IPS DF 4.7 (cell line): Measurements from ENCODE around the gene SNORC.

Experiments used
- DNase-seq: peaks from one replicate; pipeline ENCODE4 v3.0.0-alpha.2; 2013; ENCODE audit warnings: low spot score; ENCODE audit errors: extremely low read depth

Gene SNORC

DNA sequence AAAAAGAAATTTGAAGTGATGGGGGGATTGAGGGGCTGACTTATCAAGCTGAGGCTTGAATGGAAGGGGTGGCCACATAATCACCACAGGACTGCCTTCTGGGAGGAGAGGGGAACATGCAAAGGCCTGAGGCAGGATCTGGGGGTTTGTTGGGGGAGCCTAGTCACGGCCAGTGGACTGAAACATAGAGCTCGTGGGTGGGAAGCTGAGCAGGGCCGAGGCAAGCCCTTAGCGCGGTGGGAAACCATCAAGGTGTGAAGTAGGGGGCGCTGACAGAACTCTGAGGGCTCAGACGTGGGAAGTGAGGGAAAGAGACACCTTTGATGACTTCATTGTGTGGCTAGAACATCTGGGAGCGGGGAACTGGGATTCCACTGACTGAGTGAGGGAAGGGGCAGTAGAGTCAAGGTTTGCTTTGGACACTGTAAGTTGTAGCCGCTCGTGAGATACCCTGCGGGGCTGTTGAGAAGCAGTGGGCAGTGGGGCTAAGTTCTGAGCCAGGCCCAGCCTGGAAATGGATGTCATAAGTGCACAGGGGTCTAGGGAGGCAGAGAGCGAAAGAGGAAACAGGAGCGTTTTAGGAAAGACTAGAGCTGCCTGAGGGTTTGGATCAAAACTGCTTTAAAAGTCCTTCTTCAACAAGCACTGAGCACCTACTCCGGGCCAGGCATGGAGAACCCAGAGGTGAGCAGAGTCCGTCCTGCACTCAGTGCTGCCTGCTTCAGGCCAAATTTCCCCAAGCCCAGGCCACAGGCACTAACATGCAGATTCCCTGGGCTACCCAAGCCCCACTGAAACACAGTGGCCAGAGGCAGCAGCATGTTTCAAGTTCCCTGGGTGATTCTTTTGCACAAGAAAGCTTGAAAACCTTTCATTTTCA lies 686 bp upstream of the SNORC start:
- no peak for DNase-seq

DNA sequence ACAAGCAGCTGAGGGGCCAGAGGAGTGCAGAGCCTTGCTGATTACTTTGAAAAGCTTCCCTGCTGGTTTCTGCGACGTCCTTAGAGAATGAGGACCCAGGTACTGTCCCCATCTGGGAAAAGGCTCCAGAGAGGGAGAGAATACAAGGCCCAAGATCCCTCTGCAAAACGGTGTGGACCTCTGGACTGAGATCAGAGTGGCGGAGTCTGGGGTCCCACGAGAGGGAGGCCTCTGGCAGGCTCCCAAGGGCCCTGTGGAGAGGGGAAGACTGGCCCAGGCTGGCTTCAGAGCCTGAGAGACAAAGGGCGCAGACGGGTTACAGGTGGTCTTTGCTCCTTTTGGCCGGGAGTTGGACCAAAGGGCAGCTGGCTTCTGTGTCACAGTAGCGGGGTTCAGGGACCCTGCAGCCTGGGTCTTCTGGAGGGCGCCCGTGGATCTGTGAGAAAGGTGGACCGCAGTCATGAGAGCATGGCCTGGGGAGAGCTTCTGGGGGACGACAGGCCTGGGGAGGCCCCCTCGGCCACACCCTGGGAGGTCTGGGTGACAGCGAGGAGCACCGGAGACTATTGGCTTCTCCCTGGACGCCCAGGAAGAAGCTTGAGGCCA lies 805 bp downstream of the SNORC start:
- no peak for DNase-seq

DNA sequence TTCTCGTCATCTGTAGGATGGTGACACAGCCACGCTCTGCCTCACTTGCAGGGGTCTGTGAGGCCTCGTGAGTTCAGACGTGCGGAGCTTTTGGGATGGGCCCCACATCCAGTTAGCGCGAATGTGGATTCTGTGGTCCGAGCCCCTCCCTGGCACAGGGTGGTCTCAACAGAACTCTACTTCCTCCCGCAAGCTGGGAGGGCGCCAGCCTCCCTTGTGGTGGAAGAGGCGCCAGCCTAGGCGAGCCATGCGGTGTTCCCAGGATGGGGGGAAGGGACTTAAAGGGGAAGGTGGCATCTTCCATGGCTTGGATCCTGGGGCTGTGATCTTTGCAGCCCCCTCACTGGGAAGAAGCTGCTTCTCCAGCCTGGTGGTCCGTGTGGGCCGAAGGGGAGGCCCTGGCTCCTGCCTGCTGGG lies 1.4 kb downstream of the SNORC start:
- DNase-seq, result no peak

DNA sequence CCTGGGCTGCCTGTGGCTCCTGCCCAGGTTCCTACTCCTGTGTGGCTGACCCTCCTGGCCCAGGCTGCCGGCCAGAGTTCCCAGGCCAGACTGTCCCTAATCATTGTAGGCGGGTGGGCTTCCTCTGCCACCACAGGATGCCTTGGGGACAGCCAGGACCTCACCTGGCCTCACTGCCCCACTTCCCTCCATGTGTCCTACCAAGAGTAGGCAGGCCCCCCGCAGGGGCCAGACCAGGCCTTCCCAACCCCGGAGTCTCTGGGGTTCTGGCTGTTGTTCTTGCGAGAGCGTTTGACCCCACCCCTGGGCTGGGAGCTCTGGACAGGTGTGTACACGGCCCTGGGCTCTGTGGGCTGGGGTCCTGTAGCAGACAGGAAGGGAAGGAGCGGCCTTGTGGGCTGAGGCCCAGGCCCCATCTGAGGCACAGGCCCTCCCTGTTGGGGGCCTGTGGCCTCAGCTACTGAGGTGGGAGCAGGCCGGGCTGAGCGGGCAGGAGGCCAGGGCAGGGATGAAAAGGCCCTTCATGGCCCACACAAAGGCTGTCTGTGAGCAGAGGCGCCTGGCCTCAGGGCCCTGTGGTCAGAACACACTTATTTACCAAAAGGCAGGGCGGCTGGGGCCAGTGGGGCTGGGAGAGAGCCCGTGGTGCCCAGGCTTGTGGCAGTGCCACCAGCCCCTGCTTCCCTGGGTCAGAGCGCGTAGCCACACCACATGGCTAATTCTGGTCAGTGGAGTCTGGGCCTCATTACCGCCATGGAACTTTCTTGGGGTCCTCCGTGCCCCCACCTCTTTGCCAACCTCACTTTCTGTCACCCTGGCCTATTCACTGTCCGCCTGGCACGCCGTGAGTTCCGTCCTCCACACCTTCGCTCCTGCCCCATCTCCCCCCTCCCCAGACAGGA lies 2.0 kb downstream of the SNORC start:
- no peak for DNase-seq

DNA sequence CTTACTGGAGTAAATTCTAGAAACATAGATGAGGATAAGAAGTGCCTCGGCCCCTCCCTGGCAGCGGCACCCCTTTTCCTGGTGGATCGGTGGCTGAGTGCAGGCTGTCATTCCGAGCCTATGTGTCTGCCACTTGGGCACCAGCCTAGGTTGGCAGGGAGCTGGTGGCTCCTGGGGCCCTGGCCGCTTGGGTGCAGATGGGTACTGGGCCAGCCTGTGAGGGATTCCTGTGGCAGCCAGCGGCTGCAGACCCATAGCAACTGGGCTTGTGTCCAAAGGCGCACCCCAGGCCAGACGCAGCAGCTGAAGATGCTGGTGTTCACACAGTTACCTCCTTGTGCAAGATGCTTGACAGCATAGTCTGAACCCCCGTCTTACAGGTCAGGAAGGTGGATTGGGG lies 2.8 kb downstream of the SNORC start:
- no peak for DNase-seq

DNA sequence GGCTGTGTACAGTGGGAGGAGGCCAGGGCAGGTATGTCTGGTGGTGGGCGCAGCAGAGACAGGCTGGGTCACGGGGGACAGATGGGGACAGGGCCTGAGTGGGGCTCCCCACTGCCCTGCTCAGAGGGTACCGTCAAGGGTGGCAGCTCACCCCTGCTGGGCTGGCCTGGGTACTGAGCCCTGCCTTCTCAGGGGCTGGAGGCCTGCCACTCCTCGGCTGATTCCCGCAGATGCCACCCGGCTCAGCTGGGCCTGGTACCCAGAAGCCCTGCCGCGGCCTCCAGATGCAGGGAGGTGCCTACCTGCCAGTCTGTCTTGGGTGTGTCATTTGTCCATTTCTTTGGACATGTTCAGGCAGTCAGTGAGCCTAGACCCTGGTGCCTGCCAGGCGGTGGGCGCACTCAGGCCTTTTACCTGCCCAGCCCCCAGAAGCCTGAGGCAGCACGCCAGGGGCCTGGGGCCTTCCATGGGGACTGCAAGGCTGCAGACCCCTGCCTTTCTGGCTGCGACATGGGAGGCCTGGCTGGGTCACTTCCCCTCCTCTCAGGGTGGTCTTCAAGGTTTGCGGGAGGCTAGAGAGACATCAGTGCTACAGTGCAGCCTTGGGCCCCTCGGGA lies 3.3 kb downstream of the SNORC start:
- DNase-seq, result no peak

DNA sequence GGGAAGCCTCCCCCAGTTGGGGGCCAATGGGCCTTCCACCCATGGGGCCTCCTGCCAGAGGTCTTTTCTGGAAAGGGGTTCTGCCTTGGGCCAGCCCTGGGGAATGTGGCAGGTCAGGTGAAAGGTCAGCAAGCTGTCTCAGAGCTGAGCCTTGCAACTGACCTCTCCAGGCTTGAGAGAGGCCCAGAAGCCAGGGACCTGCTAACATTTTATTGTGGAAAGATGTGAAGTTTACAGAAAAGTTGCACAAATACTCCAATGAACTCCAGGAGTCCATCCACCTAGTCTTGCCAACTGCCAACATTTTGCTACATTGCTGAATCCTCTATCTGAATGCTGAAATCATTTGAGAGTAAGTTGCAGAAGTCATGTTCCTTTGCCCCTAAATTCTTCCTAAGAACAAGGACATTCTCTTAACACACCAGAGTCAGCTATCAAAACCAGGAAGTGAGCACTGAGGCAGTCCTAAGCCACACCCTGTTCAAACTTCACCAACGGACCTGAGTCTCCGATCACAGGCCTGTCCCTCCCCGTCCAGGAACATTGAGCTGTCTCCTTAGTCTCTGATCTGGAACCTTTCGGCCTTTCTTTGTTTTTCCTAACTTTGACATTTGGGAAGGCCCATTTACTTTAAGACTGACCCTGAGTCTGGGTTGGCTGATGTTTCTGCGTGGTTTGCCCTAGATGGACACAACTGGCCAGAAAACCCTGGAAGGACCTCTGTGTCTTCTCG lies 4.0 kb downstream of the SNORC start:
- no peak for DNase-seq

DNA sequence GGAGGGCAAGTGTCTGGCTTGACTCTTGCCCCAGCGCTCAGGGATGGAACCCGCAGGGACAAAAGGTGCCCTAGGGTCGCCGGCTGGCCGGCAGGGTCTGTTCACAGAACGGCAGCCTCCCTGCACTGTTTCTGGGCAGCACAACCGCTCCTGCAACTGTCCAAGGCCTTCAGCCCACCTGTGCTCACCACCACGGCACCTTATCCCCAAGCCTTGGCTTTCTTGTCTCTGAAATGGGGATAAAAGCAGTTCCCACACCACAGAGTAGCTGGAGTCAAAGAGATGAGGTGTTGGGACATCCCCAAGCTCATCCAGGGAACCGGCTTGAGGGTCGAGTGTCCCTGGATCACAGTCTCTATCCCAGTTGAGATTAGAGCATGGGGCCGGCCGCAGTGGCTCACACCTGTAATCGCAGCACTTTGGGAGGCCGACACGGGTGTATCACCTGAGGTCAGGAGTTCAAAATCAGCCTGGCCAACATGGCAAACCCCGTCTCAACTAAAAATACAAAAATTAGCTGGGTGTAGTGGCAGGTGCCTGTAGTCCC lies 4.7 kb downstream of the SNORC start:
- no peak for DNase-seq

DNA sequence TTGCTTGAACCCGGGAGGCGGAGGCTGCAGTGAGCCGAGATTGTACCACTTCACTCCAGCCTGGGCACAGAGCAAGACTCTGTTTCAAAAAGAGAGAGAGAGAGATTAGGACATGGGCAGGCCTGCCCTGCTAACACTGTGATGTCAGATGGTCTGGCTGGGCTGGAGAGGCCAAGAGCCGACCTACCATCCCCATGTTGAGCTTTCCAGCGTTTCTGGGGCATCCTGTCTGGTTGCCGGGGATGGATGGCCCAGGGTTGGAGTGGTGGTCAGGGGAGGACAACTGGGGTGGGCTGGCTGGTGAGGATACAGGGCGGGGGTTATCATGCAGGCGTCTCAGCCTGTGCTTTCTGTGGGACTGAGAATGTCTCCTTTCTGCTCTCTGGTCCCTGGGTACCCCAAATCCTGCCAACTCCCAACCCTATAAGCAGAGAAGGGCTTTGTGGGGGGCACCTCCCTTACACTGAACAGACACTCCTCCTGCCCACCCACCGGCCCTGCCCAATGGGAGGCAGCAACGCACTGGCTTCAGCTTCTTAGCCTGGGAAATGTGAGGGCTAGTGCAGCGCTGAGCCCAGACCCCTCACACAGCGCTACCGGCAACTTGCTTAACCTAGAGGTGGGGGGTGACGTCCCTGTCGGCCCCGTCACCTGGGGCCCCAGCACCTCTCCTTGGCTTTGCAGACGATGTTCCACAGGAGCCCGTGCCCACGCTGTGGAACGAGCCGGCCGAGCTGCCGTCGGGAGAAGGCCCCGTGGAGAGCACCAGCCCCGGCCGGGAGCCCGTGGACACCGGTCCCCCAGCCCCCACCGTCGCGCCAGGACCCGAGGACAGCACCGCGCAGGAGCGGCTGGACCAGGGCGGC lies 5.4 kb downstream of the SNORC start:
- no peak for DNase-seq

DNA sequence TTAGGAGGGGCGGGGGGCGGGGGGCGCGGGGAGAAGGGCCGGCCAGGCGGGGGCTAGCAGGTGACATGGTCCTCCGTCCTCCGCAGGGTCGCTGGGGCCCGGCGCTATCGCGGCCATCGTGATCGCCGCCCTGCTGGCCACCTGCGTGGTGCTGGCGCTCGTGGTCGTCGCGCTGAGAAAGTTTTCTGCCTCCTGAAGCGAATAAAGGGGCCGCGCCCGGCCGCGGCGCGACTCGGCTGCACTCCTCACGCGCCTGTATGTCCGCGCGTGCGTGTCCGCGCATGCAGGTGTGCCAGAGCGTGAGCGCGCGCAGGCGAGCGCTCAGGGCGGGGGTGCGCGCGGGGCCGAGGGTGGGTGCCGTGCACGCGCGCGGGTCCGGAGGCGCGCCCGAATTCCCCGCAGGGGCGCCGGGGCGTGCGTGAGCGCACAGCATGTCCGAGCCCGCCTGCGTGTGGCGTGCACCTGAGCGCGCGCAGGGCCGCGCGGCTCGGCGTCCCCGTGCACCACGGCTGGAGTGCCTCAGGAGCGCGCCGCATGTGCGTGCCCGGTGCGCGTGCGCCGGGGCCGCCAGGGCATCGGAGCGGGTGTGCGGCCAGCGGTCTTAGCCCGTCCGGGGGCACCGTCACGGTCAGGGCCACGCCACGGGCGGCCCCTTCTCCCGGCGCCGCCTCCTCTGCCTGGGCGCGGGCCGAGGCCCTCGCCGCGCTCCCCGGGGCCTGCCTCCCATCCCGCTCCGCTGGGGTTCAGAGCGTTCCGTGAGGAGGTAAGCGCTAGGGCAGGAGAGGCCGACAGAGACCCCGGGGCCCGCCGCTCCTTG lies 6.3 kb downstream of the SNORC start:
- no peak for DNase-seq

DNA sequence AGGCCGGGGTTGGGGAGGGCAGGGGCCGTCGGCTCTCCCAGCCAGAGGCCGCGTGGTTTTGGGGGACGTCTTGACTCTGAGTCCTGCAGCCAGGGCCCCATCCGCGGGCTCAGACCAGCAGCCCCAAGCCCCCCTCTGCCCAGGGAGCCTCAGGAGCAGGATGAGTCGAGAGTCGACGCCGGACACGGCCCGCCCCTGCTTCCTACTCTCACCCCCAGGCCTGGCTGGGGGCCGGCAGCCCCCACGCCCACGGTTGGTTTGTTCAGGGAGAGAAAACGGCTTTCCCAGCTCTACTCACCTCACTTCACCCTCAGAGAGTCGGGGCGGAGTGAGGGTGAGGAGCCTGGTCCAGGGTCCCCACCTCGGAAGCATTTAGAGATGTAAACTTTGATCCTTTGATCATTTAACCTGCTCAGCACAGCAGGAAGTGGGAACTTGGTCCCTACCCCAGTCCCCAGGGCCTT lies 6.9 kb downstream of the SNORC start:
- DNase-seq, result no peak

DNA sequence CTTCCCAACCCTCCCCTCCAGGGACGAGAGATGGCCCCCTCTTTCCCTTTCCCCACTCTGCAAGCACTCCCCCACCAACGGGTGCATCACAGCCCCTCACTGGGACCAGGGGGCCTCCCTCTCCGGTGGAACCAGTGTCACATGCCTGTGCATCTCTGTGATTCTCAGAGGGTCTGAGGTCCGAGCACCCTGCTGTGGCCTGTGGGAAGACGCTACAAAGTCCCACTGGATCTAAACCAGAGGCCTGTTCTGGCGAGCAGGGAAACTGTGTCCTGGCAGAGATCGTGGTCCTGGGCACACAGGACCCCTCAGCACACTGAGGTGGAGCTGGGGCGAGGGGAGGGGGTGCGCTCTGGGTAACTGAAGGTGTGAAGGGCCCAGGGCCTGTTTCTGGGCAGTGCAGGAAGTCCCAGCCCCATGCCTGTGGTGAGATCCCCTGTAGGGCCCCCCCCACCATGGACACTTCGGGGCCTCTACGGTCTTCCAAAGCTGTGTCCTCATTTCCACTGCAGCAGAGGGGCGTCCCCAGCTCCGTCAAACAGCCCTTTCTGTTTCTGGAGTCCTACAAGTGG lies 8.0 kb downstream of the SNORC start:
- no peak for DNase-seq

DNA sequence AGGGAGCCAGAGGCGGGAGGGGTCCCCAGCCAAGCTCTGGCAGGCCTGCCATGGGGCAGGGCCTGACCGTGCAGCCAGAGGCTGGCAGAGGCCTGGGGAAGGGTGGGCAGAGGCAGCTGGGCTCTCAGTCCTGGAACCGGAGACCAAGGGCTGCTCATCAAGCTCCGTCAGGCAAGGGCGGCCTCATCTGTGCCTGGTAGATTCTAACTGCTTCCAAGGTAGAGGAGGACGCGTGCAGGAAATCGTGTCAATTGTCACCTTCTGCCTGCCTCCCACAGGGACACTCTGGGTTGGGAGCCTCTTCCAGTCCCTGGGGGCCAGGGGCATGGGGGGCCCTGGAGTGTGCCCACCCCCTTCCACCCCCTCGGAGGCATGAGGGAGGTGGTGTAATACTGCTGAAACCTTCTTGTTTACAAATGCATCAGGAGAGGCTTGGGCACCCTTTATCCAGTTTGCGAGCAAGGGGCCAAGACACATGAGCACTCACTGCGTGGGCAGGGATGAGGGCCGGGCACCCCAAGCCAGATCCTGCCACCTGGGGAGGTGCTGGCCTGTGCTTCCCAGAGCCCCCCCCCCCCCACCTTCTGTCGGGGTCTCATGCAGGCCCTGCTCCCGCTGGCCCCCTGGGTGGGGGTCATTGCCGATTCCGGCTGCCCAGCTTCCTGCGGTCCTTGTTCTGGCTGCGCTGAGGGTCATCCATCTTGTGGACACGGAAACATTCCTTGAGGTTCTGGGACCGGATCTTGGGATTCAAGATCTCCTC lies 9.0 kb downstream of the SNORC start:
- DNase-seq, result no peak

DNA sequence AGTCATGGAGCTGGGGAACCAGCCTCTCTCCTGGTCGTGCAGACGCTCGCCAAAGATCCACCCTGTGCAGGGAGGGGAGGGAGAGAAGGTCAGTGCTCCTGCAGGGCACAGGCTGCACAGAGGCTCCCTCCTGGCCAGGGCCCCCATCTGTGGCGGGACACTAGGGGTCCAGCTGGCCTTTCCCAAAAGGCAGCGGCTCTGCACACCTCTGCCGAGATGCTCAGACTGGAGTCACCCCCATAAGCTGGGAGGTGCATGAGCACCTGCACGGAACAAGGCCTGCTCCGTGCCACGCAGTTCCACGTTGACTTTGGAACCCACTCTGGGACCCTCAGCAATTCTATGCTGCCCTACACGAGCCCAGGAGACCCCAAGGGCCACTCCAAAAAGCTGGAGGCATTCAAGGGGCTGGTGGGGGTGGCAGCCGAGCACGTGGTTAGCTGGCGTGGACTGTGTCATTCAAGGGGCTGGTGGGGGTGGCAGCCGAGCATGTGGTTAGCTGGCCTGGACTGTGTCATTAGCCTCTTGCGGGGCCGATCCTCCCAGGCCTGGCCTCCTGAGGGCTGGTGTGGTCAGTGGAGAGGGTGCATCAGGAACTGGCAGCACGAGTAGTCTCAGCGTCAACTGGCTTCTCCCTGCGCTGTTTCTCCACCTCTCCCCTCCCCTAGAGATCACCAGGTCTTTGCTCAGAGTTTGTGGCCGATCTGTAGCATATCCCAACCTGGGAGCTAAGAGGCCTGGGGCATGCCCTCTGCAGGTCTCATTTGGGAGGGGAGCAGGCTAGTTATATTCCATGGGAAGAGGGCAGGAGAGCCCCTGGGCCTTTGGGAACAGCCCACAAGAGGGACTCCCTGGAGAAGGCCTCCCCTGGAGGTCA lies 9.8 kb downstream of the SNORC start:
- DNase-seq, result no peak

DNA sequence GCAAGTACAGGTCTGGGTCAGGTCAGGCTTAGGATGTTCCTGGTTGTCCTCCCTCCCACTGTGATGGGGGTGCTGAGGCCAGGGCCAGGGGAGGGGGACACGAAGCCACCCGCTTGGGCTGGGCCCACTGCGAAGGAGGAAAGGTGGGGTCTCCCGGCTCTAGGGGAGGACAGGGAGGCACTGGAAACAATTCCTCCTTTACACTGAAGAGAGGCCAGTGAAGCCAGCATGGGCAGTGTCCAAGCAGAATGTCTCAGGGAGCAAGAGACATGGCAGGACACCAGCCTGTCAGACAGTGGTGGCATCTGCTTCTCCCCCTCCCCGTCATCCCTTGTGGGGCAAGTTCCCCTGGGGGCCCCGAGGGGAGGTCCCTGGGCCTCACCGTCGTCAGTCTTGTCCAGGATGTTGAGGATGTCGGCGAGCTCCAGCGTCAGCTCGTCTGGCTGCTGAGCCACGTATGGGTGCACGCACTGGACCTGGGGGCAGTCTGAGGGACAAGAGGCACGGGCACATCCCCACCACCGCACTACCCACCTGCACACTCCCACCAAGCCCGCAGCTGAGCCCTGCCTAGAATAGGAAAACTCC lies 10.8 kb downstream of the SNORC start:
- DNase-seq, result no peak

DNA sequence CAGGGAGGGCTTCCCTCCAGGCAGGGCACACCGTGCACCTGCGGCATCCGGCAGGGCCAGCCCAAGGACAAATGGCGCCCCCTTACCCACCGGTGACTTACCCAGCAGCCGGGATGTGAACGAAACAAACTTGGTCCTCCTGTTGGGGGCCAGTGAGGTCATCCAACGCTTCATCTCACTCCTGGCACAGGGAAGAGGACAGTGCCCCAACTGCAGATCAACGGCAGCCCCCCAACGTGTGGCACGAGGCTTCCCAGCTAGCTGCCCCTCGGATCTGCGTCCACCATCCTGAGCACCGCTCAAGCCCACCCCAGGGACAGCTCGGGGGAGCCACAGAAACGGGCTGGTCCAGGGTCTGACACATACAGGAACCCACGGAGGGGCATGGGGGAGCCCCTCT lies 12.0 kb downstream of the SNORC start:
- DNase-seq, result no peak
